DMS153 treated with DMSO at 0.1 percent for 48 hours (cell line): Measurements from ENCODE around the gene CDX4.
"Not testable (repeated sequence)": the region's sequence is repeated elsewhere in the genome, so short reads cannot be mapped to it uniquely, and the experiment has no call there.

Experiments
- DNase-seq: peaks from one replicate; lab custom pipeline; 2025; ENCODE audit not compliant: unreplicated experiment; lab: John Stamatoyannopoulos, UW

The CDX4 gene

GRCh38 chrX:73446831-73447230 is at the start of gene CDX4:
TSS of gene CDX4 (plus strand) at chrX:73447053. CDS start at chrX:73447254, 201 bp downstream.
- no peak for DNase-seq

GRCh38 chrX:73398185-73398914 is 48.5 kb upstream of the CDX4 start:
- no peak for DNase-seq

GRCh38 chrX:73400136-73400748 is 46.6 kb upstream of the CDX4 start:
- DNase-seq = no peak

GRCh38 chrX:73401591-73402266 is 45.1 kb upstream of the CDX4 start:
- no peak for DNase-seq

GRCh38 chrX:73412930-73413329 is 33.9 kb upstream of the CDX4 start:
- DNase-seq = no peak

- DNase-seq = no peak
These were observed 500 bp downstream of the CDX4 start for GRCh38 chrX:73447311-73447794.

- no peak for DNase-seq
These were observed 1.5 kb downstream of the CDX4 start for GRCh38 chrX:73448379-73448778.

GRCh38 chrX:73455171-73455570 is 8.3 kb downstream of the CDX4 start:
- no peak for DNase-seq

- no peak for DNase-seq
These were observed 10.5 kb downstream of the CDX4 start for GRCh38 chrX:73457306-73457705.

GRCh38 chrX:73468376-73468775 is 21.5 kb downstream of the CDX4 start:
- DNase-seq = no peak

GRCh38 chrX:73478961-73479360 is 32.1 kb downstream of the CDX4 start:
- no peak for DNase-seq

GRCh38 chrX:73481521-73481920 is 34.7 kb downstream of the CDX4 start:
- DNase-seq = no peak

- no peak for DNase-seq
These were observed 43.8 kb downstream of the CDX4 start for GRCh38 chrX:73490661-73491060.

- not testable (repeated sequence) for DNase-seq
These were observed 45.3 kb downstream of the CDX4 start for GRCh38 chrX:73492178-73492577.
